GM03348 (cell line): ENCODE data around the gene PLXNA4.

Source experiments
- DNase-seq: peaks from one replicate; pipeline ENCODE4 v3.0.0; 2012; ENCODE audit warnings: low spot score

PLXNA4 gene

GRCh38 chr7:132588596-132588995 is 12.3 kb upstream of the PLXNA4 start:
- no peak for DNase-seq

GRCh38 chr7:132584796-132585494 is 8.7 kb upstream of the PLXNA4 start:
- no peak for DNase-seq

- DNase-seq, result no peak
These were observed 5.2 kb upstream of the PLXNA4 start for GRCh38 chr7:132581431-132581830.

- peak; percentile 81 for DNase-seq
These were observed 4.5 kb upstream of the PLXNA4 start for GRCh38 chr7:132580717-132581285.

GRCh38 chr7:132580277-132580676 is 4.0 kb upstream of the PLXNA4 start:
- DNase-seq, result no peak

GRCh38 chr7:132579260-132579899 is 3.1 kb upstream of the PLXNA4 start:
- no peak for DNase-seq

GRCh38 chr7:132578826-132579225 is 2.6 kb upstream of the PLXNA4 start:
- no peak for DNase-seq

GRCh38 chr7:132578050-132578370 is 1.7 kb upstream of the PLXNA4 start:
- no peak for DNase-seq

- peak; percentile 92 for DNase-seq
These were observed 1.2 kb upstream of the PLXNA4 start for GRCh38 chr7:132577206-132578049.

GRCh38 chr7:132576721-132577085 is 433 bp upstream of the PLXNA4 start:
- peak; percentile 60 for DNase-seq

- peak; percentile 90 for DNase-seq
These were observed 770 bp downstream of the PLXNA4 start for GRCh38 chr7:132575419-132575981.

GRCh38 chr7:132574223-132574622 is 2.0 kb downstream of the PLXNA4 start:
- DNase-seq, result no peak

- DNase-seq, result no peak
These were observed 2.9 kb downstream of the PLXNA4 start for GRCh38 chr7:132573251-132573955.

- no peak for DNase-seq
These were observed 3.7 kb downstream of the PLXNA4 start for GRCh38 chr7:132572526-132572925.

- DNase-seq, result no peak
These were observed 4.3 kb downstream of the PLXNA4 start for GRCh38 chr7:132571970-132572369.

- no peak for DNase-seq
These were observed 6.2 kb downstream of the PLXNA4 start for GRCh38 chr7:132569884-132570614.

GRCh38 chr7:132568962-132569361 is 7.3 kb downstream of the PLXNA4 start:
- no peak for DNase-seq

- no peak for DNase-seq
These were observed 10.4 kb downstream of the PLXNA4 start for GRCh38 chr7:132565885-132566284.

- DNase-seq, result no peak
These were observed 10.8 kb downstream of the PLXNA4 start for GRCh38 chr7:132565441-132565840.

- DNase-seq, result no peak
These were observed 11.4 kb downstream of the PLXNA4 start for GRCh38 chr7:132564849-132565248.

GRCh38 chr7:132564090-132564489 is 12.2 kb downstream of the PLXNA4 start:
- DNase-seq, result no peak
